Thyroid gland (tissue), 4 donors: ENCODE measurements around the gene COPRS. TPM values are rescaled to one million over a fixed set of nuclear protein-coding genes. Genes with fewer than 3 reads are reported as not detected.

ENCODE experiments used
- DNase-seq, 2 donors: peaks; one replicate each; pipeline ENCODE4 v3.0.0-alpha.2; 2019
- H3K27ac ChIP-seq, 3 donors: fragments of 200-600 bp; sonication (generic); 1 replicate in 2 of 3; 2 replicates in 1 of 3; pipeline ENCODE4 v1.5.1; 2016 to 2019; ENCODE audit warnings: mild to moderate bottlenecking in 1 of 3, moderate library complexity in 1 of 3
- H3K27me3 ChIP-seq: fragments of 200-600 bp; sonication (generic); one replicate; pipeline ENCODE4 v1.5.1; 2019
- H3K36me3 ChIP-seq, 2 donors: fragments of 200-600 bp; sonication (generic); one replicate each; pipeline ENCODE4 v1.5.1; 2016 to 2019
- H3K4me1 ChIP-seq, 2 donors: fragments of 200-600 bp; sonication (generic); one replicate each; pipeline ENCODE4 v1.5.1; 2017 to 2019
- H3K4me3 ChIP-seq, 3 donors: fragments of 200-600 bp; sonication (generic); replicated peaks in 1 of 3; 1 replicate in 2 of 3; 2 replicates in 1 of 3; pipeline ENCODE4 v1.5.1; 2016; ENCODE audit warnings: mild to moderate bottlenecking in 1 of 3
- H3K9me3 ChIP-seq: fragments of 200-600 bp; sonication (generic); one replicate; pipeline ENCODE4 v1.5.1; 2017
- CTCF ChIP-seq, 6 experiments: fragments of 200-600 bp in 3 of 6; fragments of 450-650 bp in 3 of 6; sonication (generic) in 3 of 6; IDR thresholded peaks; one replicate each; pipeline ENCODE4 v1.5.1; 2016 to 2019; ENCODE audit warnings: antibody characterized with exemption in 6 of 6, mild to moderate bottlenecking in 2 of 6, inconsistent platforms in 1 of 6, moderate library complexity in 1 of 6
- POLR2A ChIP-seq, 2 donors: fragments of 450-650 bp; IDR thresholded peaks; one replicate each; pipeline ENCODE4 v1.6.1; 2017; ENCODE audit warnings: antibody characterized with exemption in 2 of 2, mild to moderate bottlenecking in 2 of 2, moderate library complexity in 1 of 2
- WGBS, 2 donors: methylation state at CpG; one replicate each; pipeline ENCODE4 v1.1.5; 2017; 5-methylcytosine and 5-hydroxymethylcytosine counted together
- intact Hi-C: fragments of 100-400 bp; cut with DNase I; formaldehyde crosslinking; loops from one replicate; pipeline ENCODE4 v1.15.1; 2023
- total RNA-seq, 4 donors: library from RNA; depleted of rRNA; stranded (reverse); fragments of >200 nt; gene quantifications; one replicate each; pipeline ENCODE4 v1.2.3, GENCODE V29; 2016

Gene COPRS
- total RNA-seq, 4 donors from 2014 or later, result 114 to 143 (median 128) TPM

DNA sequence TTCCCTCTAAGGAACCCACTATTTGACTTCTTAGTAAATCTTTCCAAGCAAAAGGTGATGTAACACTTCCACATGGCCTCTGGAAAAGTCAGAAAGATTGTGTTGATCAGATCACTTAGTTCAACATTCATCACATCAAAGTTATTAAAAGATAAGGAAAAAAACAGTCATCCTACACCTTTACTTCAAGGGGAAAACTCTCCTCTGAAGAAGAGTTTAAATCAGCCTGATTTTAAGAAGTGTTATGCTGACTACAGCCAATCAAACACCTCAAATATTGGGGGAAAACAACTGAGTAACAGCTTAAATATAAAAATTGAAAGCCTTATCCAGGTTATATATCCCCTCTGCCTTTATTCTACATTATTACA lies 19.6 kb upstream of the COPRS start:
- Histone ChIP-seq H3K9me3 (no peaks in the 10 kb centered on the region), H3K27me3 (no peaks in the 10 kb centered on the region), H3K36me3 (peaks cover 16 to 36% of the 10 kb centered on the region in 2 donors), H3K4me1 (peaks cover 18 to 32% of the 10 kb centered on the region in 2 donors), H3K4me3 (no peak overlapping the region), H3K27ac (peak overlapping the region; percentile 1 to 69 (median 51))
- no peak for TF ChIP-seq POLR2A (IDR thresholded peaks at IDR 0.05)
- no peak for TF ChIP-seq CTCF (IDR thresholded peaks at IDR 0.05)
- no peak for DNase-seq
- intact Hi-C loops, result no loop called here

- Histone ChIP-seq H3K4me1 (peaks cover 18 to 32% of the 10 kb centered on the region in 2 donors), H3K27ac (peak overlapping the region; percentile 1 to 69 (median 60)), H3K27me3 (no peaks in the 10 kb centered on the region), H3K4me3 (no peak overlapping the region), H3K36me3 (peaks cover 15 to 37% of the 10 kb centered on the region in 2 donors), H3K9me3 (no peaks in the 10 kb centered on the region)
- WGBS, 2 donors, result 56 to 59% methylated on average over 9 of the region's 9 CpGs
- no peak for TF ChIP-seq POLR2A (IDR thresholded peaks at IDR 0.05)
- TF ChIP-seq CTCF (IDR thresholded peaks at IDR 0.05), result no peak
- DNase-seq, result peak; percentile 44 to 55
- intact Hi-C loops, result no loop called here
Measured at GRCh38 chr17:31877911-31878702, 19.1 kb upstream of the COPRS start.

- peaks cover 23 to 41% of the 10 kb centered on the region in 2 donors for H3K36me3 ChIP-seq
- WGBS, 2 donors, result 90 to 94% methylated on average over 6 of the region's 6 CpGs
Measured at GRCh38 chr17:31877341-31877740, 18.3 kb upstream of the COPRS start.

DNA sequence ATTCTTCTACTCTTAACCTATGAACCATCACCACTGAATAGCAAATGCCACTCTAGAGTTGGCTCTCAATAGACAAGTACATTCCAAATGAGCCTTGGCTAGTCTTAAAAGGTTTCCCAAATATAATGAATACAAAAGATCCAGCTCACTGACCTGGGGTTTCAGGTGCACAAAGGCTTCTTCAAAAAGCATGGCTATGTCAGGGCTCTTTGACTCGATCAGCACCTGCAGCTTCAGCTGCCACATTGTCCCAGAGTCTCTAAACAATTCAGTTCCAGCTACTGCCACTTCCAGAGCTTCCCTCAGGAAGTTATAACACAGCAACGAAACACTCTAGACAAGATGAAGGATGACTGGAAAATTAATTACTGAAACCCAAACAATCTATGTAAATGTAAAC lies 16.0 kb upstream of the COPRS start:
- 21 to 50% methylated on average over 2 of the region's 2 CpGs for WGBS, 2 donors
- Histone ChIP-seq H3K4me1 (peaks cover 18 to 32% of the 10 kb centered on the region in 2 donors), H3K9me3 (no peaks in the 10 kb centered on the region), H3K4me3 (no peak overlapping the region), H3K36me3 (peaks cover 28 to 37% of the 10 kb centered on the region in 2 donors), H3K27me3 (no peaks in the 10 kb centered on the region), H3K27ac (peak overlapping the region; percentile 10 to 60 (median 43))
- DNase-seq, result peak; percentile 62 to 67
- intact Hi-C loops, result no loop called here
- no peak for TF ChIP-seq POLR2A (IDR thresholded peaks at IDR 0.05)
- TF ChIP-seq CTCF (IDR thresholded peaks at IDR 0.05), result no peak

More at GRCh38 chr17:31877341-31877740, 18.3 kb upstream of the COPRS start:
- peaks cover 18 to 32% of the 10 kb centered on the region in 2 donors for H3K4me1 ChIP-seq
- H3K9me3 ChIP-seq, result no peaks in the 10 kb centered on the region
- H3K27ac ChIP-seq, result peak overlapping the region; percentile 1 to 69 (median 60)
- H3K4me3 ChIP-seq, result no peak overlapping the region
- DNase-seq, result no peak
- intact Hi-C loops, result no loop called here
- no peak for TF ChIP-seq CTCF (IDR thresholded peaks at IDR 0.05)
- TF ChIP-seq POLR2A (IDR thresholded peaks at IDR 0.05), result no peak
- no peaks in the 10 kb centered on the region for H3K27me3 ChIP-seq

DNA sequence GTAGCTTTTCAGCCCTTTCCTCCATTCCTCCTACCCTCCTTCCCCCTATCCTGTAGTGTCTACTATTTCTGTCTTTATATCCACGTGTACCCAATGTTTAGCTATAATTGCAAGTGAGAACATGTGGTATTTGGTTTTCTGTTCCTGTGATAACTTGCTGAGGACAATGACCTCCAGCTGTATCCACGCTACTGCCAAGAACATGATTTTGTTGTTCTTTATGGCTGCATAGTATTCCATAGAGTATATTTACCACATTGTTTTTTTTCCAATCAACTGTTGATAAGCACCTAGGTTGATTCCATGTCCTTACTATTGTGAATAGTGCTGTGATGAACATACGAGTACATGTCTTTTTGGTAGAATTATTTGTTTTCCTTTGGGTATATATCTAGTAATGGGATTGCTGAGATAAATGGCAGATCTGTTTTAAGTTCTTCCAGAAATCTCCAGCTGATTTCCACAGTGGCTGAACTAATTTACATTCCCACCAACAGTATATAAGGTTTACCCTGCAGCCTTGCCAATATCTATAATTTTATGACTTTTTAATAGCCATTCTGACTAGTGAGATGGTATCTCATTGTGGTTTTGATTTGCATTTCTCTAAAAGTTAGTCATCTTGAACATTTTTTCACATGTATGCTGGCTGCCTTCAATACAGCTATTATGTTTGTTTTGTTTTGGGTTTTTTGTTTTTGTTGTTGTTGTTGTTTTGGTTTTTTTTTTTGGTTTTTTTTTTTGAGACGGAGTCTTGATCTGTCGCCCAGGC lies 10.9 kb upstream of the COPRS start:
- 97% methylated on average over 5 of the region's 5 CpGs for WGBS, 2 donors
- Histone ChIP-seq H3K9me3 (no peaks in the 10 kb centered on the region), H3K27me3 (no peaks in the 10 kb centered on the region), H3K36me3 (peaks cover 42 to 51% of the 10 kb centered on the region in 2 donors), H3K4me1 (peaks cover 5% of the 10 kb centered on the region in 2 donors), H3K4me3 (no peak overlapping the region), H3K27ac (no peak overlapping the region)
- TF ChIP-seq POLR2A (IDR thresholded peaks at IDR 0.05) (no peak), CTCF (IDR thresholded peaks at IDR 0.05) (no peak)
- DNase-seq, result no peak
- intact Hi-C loops, result no loop called here
